Activated CD4-positive, alpha-beta T cell treated with anti-CD3 and anti-CD28 coated beads, Interleukin-2, amount 50 U/mL, for 16 hours (primary cell): ENCODE measurements around the gene DBH.

Experiments
- DNase-seq: peaks from one replicate; pipeline ENCODE4 v3.0.0-alpha.2; 2020

DBH gene

DNA sequence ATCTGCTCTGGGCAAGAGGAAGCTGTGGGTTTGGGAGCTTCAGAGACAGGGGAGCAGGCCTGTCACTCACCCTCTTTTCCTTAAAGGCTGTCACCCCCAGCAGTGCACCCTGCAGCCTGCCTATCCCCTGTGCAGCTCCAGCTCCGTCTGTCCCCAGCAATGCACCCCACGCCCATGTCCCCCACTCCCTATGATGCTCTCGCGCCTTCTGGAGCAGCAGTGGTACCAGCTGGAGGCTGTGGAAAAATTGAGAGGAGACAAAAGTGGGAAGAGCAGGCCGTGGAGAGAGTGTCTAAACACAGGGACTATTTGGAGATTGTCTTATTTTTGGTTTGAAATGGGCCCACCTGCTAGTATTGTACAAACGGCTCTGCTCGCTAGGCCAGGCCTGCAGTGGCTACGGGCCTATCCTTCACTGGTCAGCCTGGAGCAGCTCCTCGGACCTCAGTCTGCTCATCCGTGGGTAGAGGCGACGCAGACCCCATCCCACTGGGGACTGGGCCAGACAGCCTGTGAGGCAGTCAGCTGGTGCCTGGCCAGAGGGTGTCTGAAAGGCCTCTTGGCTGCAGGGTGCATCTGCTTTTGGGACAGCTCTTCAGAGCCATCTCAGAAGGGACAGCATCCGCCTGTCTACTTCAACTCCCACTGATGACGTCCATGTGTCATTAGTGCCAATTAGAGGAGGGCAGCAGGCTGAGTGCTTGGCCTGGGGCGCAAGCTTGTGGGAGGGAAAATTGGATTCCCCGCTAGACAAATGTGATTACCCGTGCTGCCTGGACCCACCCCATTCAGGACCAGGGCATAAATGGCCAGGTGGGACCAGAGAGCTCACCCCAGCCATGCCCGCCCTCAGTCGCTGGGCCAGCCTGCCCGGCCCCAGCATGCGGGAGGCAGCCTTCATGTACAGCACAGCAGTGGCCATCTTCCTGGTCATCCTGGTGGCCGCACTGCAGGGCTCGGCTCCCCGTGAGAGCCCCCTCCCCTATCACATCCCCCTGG lies at the start of gene DBH:
DBH (plus strand) TSS at position 831 of the 999 bp plus-strand sequence; CDS start at position 840, 9 bp downstream.
- DNase-seq, result no peak

GRCh38 chr9:133587051-133587450 lies 49.1 kb upstream of the DBH start:
- DNase-seq, result no peak

GRCh38 chr9:133587466-133587865 lies 48.7 kb upstream of the DBH start:
- DNase-seq, result no peak

- no peak for DNase-seq
Observed at GRCh38 chr9:133589454-133590227, 46.5 kb upstream of the DBH start.

DNA sequence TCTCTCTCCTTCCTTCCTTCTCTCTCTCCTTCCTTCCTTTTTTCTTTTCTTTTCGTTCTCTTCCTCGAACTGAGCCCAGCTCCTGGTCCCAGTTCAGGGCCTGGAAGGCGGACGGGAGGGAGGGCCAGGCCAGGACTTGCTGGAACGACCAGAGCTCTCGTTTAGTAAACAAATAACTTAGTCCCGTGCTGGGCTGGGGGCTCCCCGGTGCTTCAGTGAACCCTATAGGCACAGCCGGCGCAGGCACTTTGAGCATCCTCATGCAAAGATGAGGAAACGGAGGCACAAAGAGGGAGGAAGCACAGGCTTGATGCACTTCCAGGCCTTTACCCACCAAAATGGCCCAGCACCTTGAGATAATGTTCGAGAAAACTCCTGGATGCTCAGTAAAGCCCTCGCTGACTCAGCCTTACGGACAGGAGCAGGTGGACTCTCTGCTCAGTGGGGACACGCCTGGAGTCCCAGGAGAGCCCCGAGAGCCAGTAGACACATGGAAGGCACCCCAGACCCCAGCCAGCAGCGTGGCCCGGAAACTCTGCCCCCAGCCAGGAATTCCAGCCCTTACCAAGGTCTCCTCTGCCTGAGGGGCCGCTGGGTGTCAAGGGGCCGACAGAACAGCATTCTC lies 45.8 kb upstream of the DBH start:
- no peak for DNase-seq

- DNase-seq, result no peak
Observed at GRCh38 chr9:133591116-133591910, 44.9 kb upstream of the DBH start.

GRCh38 chr9:133591985-133592384 lies 44.2 kb upstream of the DBH start:
- DNase-seq, result no peak

GRCh38 chr9:133592731-133593409 lies 43.3 kb upstream of the DBH start:
- DNase-seq, result no peak

DNA sequence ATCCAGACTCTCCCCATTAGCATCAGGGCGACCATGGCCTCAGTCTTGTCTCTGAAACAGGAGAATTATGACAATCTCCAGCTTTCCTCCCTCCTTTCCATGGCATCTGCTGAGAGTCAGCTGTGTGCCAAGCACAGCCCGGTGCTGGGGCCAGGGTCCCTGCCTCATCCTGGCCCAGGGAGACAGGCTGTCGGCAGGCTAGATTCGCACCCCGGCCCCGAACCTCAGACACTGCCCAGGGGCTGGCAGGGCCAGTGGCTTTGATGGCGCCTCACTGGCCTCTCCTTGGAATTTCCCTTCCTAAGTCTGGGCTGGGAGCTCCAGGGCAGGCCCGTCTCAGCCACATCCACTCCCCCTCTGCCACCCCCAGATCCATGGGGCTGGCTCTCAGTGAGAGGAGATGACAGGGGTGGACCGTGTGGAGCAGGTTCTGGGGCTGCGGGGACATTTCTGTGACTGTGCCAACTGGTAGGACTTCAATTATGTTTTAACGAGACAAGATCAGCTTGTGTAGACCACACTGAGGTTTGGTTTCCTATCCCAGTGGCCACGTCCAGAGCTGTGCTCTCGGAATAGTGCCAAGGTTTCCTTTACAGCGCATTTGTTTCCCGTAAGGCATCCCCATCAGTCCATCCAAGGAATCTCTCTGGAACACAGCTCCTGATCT lies 42.4 kb upstream of the DBH start:
- no peak for DNase-seq

GRCh38 chr9:133594310-133594709 lies 41.9 kb upstream of the DBH start:
- DNase-seq, result no peak

DNA sequence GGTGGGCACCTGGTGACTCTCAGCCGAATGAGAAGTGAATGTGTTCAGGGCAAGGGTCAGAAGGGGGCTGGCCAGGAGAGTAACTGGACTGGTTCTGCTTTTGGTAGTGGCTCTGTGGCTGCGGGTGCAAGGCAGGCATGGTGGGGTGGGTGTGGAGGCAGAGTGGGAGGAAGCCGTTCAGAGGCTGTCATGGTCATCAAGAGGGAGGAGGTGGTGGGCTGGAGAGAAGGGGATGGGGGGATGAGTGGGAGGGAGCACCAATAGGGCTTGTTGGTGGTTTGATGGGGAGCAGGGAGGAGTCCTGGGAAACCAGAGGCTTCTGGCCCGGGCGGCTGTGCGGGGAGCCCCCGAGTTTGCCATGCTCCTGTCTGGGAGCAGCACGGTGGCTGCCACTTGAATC lies 40.3 kb upstream of the DBH start:
- DNase-seq, result no peak

DNA sequence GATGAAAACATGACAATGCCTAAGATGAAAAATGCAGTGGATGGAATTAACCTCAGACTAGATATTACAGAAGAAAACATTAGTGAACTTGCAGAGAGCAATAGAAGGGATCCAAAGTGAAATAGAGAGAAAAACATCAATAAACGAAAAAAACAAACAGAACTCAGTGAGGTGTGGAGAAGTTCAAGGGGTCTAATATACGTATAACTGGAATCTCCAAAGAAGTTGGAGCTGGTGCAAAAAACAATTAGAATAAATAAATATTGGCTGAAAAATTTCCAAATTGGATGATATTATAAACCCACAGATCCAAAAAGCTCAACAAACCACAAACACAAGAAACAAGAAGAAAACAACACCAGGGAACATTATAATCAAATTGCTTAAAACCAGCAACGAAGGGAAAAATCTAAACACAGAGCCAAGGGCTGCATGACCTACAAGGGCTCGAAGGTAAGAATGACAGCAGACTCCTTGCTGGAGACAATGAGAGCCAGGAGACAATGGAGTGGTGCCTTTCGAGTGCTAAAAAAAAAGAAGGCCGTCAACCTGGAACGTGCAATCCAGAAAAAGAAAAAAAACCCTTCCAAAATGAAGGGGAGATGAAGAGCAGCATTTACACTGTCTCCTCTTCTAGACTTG lies 38.7 kb upstream of the DBH start:
- no peak for DNase-seq

- no peak for DNase-seq
Observed at GRCh38 chr9:133598978-133599377, 37.2 kb upstream of the DBH start.

GRCh38 chr9:133599470-133600173 lies 36.5 kb upstream of the DBH start:
- no peak for DNase-seq

DNA sequence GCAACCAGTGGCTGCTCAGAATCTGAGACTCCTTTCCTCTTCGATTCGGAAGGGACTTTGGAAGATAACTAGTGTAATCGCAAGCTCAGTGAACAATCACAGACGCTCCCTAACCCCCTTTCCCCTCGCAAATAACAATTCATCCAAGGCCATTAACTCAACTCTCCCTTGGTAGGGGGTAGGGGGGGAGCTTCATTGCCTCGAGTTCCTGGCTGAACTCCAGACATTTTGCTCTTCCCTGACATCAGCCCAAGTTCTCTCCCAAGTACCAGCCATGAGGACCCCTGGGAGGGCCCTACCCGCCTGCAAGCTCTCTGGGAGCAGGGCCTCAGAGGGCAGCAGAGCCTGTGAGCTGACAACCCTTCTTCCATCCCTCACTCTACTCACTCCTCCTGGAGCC lies 35.4 kb upstream of the DBH start:
- no peak for DNase-seq

GRCh38 chr9:133601746-133602145 lies 34.4 kb upstream of the DBH start:
- no peak for DNase-seq

GRCh38 chr9:133602277-133602676 lies 33.9 kb upstream of the DBH start:
- no peak for DNase-seq

- no peak for DNase-seq
Observed at GRCh38 chr9:133603135-133603927, 32.8 kb upstream of the DBH start.

DNA sequence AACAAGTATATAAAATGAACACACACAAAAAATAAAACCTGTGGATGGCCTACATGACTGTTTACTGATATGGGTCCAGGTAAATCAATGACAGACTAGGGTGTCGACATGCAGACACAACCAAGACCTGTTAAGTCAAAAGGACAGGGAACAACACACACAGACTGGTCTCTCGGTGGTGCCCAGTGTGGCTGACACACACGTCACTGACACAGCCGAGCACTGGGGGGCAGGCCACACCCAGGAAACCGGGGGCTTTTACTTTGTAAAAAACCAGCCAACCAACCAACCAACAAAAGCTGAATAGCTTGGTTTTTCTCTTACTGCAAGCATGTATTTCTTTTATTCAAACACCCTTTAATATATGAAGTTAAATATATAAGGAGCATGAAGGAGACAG lies 31.9 kb upstream of the DBH start:
- DNase-seq, result no peak
